ENCODE measurements around the gene PLEKHA7. TPM values are rescaled to one million over a fixed set of nuclear protein-coding genes. Genes with fewer than 3 reads are reported as not detected.

Gene PLEKHA7
- total and polyA plus RNA-seq, 2 of the 8 experiments (the other 6 are each of a cell fraction or from before 2014, with no cell fraction given), result 11.4 to 25.6 TPM

GRCh38 chr11:16737818-16738192 is 276.4 kb downstream of the PLEKHA7 start:
- H3K36me3 ChIP-seq (ENCODE audit: control insufficient read depth in 2 of 4, insufficient read depth in 4 of 4, low read length in 3 of 4), result peaks cover 0 to 12% (median 1%) of the 10 kb centered on the region in 4 experiments; a peak in 1 of 8 replicates
- peaks cover 3 to 8% of the 10 kb centered on the region in 2 experiments for H4K20me1 ChIP-seq (replicated peaks in 1 of 2; ENCODE audit: control insufficient read depth in 1 of 2, insufficient read depth in 2 of 2, low read length in 2 of 2)
- peak overlapping the region; percentile 94 for H3K27ac ChIP-seq (ENCODE audit: low read depth, low read length)
- peak overlapping the region; percentile 73 for H4K5ac ChIP-seq (ENCODE audit: insufficient read length, low read depth, low read length)
- H3K14ac ChIP-seq (ENCODE audit: insufficient read length), result no peak overlapping the region
- peak overlapping the region; percentile 82 to 100 (median 90) for H3K4me3 ChIP-seq (ENCODE audit: extremely low read depth in 1 of 4, insufficient read depth in 2 of 4, low read depth in 3 of 4, low read length in 4 of 4)
- WGBS, 2 experiments (ENCODE audit: extremely low coverage in 1 of 2, insufficient coverage in 1 of 2, insufficient read length in 1 of 2, insufficient replicate concordance in 2 of 2, low coverage in 1 of 2, low lambda C conversion rate in 2 of 2, missing lambda C conversion rate in 1 of 2), result 7% methylated on average over 6 of the region's 6 CpGs; no CpG with 5 or more reads in 1 of the 2 experiments
- ChIA-PET CTCF (ENCODE audit: partially characterized antibody) (interaction anchor here (0.6 to 1.8 kb wide), 8 partner anchors 9 to 938 kb away, joined by 3 to 10 read pairs (median 3); no protein-coding TSS in a partner anchor), POLR2A (ENCODE audit: partially characterized antibody) (interaction anchor here (0.6 to 4.0 kb wide), 16 partner anchors 12 to 1240 kb away, joined by 3 to 30 read pairs (median 4); no protein-coding TSS in a partner anchor)
- H3K56ac ChIP-seq (replicated peaks; ENCODE audit: insufficient read length, low read depth, low read length), result no peak overlapping the region
- H3K18ac ChIP-seq (ENCODE audit: extremely low read depth, low read length), result peak overlapping the region; percentile 53; the same call in 1 of the 2 replicates
- H2AFZ ChIP-seq (ENCODE audit: low read length), result peak overlapping the region; percentile 75
- peak overlapping the region; percentile 84; the same call in 1 of the 2 replicates for H2BK12ac ChIP-seq (ENCODE audit: low read depth, low read length)
- H4K8ac ChIP-seq (ENCODE audit: extremely low read depth, insufficient read depth, low read length), result peak overlapping the region; percentile 97; the same call in 1 of the 2 replicates
- TF ChIP-seq BRCA1 (IDR thresholded peaks at IDR 0.05; ENCODE audit: low read depth, low read length), result no peak
- TF ChIP-seq CHD1 (IDR thresholded peaks at IDR 0.05; ENCODE audit: low read depth, low read length), result 0 out of 2 replicates have a peak, but pooled peaks have one; percentile 51
- no peak overlapping the region for H2BK15ac ChIP-seq (ENCODE audit: low read length)
- no peak overlapping the region; the same call in 1 of the 2 replicates for H2AK5ac ChIP-seq (ENCODE audit: low read depth, low read length)
- DNase-seq (ENCODE audit: low read depth in 1 of 2, low spot score in 2 of 2) (no peak), FAIRE-seq (peak; percentile 65)
- no peak overlapping the region for H4K91ac ChIP-seq (replicated peaks; ENCODE audit: insufficient read length, low read length)
- H2BK5ac ChIP-seq (ENCODE audit: low read depth, low read length), result peak overlapping the region; percentile 96
- H3K9me3 ChIP-seq (ENCODE audit: insufficient read depth in 2 of 2, low read depth in 1 of 2, low read length in 1 of 2), result no peaks in the 10 kb centered on the region
- peak overlapping the region; percentile 90 to 100 (median 93) for H3K9ac ChIP-seq (replicated peaks in 1 of 4; ENCODE audit: extremely low read depth in 1 of 4, low read depth in 3 of 4, low read length in 3 of 4)
- no peak overlapping the region for H2BK20ac ChIP-seq (ENCODE audit: low read length)
- peaks cover 0 to 4% (median 3%) of the 10 kb centered on the region in 4 experiments; a peak in 4 of 7 replicates for H3K4me1 ChIP-seq (replicated peaks in 1 of 4; ENCODE audit: control insufficient read depth in 3 of 4, insufficient read depth in 4 of 4, low read length in 3 of 4)
- H3K27me3 ChIP-seq (replicated peaks in 1 of 4; ENCODE audit: control insufficient read depth in 3 of 4, extremely low read depth in 1 of 4, insufficient read depth in 3 of 4, low read length in 3 of 4), result no peaks in the 10 kb centered on the region
- H3K23ac ChIP-seq (ENCODE audit: insufficient read length), result no peak overlapping the region
- no peaks in the 10 kb centered on the region; the same call in 1 of the 2 replicates for H3K23me2 ChIP-seq (ENCODE audit: low read depth, low read length)
- peaks cover 29 to 47% of the 10 kb centered on the region in 2 experiments for H3K79me2 ChIP-seq (ENCODE audit: control insufficient read depth in 1 of 2, insufficient read depth in 2 of 2, low read length in 2 of 2)
- no peak overlapping the region for H3K4ac ChIP-seq (replicated peaks; ENCODE audit: insufficient read length, low read depth, low read length)
- peak overlapping the region; percentile 70 to 73 for H3K4me2 ChIP-seq (ENCODE audit: insufficient read depth in 1 of 2, low read depth in 2 of 2, low read length in 2 of 2)
- H2BK120ac ChIP-seq (replicated peaks; ENCODE audit: low read depth, low read length), result no peak overlapping the region
- peaks cover 10% of the 10 kb centered on the region for H3K79me1 ChIP-seq (ENCODE audit: low read depth, low read length)

Other genes starting within 250 kb of the PLEKHA7 start
- 1,310 and 1,336 TPM in 2 replicates for gene RPS13, start 63.3 kb upstream of the PLEKHA7 start, total RNA-seq (2021; fragmentation: NEBNext Ultra II Directional; extraction: Animal tissue kit (Norgen Biotek cat#: 25700))
- gene RPS13, start 63.3 kb upstream of the PLEKHA7 start, polyA plus RNA-seq (2011; rRNA removed), result 1,818 and 2,270 TPM in 2 replicates
- 117 and 127 TPM in 2 replicates for gene PIK3C2A, start 193.6 kb upstream of the PLEKHA7 start, total RNA-seq (2021; fragmentation: NEBNext Ultra II Directional; extraction: Animal tissue kit (Norgen Biotek cat#: 25700))
- gene PIK3C2A, start 193.6 kb upstream of the PLEKHA7 start, polyA plus RNA-seq (2011; rRNA removed), result 11.8 and 20.1 TPM in 2 replicates